CD4-positive, alpha-beta memory T cell (primary cell): ENCODE measurements around the gene CCDC192. TPM values are rescaled to one million over a fixed set of nuclear protein-coding genes. Genes with fewer than 3 reads are reported as not detected.

ENCODE experiments used
- CTCF ChIA-PET: fragments of 350-600 bp; sonication (Branson Sonifier 250); formaldehyde crosslinking; loops from one replicate; lab custom pipeline; 2021; ENCODE audit warnings: inconsistent platforms; ENCODE audit not compliant: partially characterized antibody; lab: Charles Lee
- POLR2A ChIA-PET: fragments of 350-600 bp; sonication (Branson Sonifier 250); formaldehyde crosslinking; loops from one replicate; lab custom pipeline; 2021; ENCODE audit not compliant: partially characterized antibody; lab: Charles Lee
- DNase-seq, 5 donors: peaks; one replicate each; pipeline versions ENCODE4 v3.0.0 to v3.0.0-alpha.2; 2020 to 2022; ENCODE audit warnings: mixed read lengths in 1 of 5
- H3K27ac ChIP-seq: one replicate; pipeline ENCODE4 v1.7.0; 2013; ENCODE audit warnings: low read depth, low read length
- H3K27me3 ChIP-seq: 2 replicates; pipeline ENCODE4 v1.7.0; 2013; ENCODE audit warnings: mild to moderate bottlenecking, low read length, moderate library complexity; ENCODE audit not compliant: insufficient read depth
- H3K36me3 ChIP-seq: 2 replicates; pipeline ENCODE4 v1.7.0; 2013; ENCODE audit warnings: mild to moderate bottlenecking, low read length, moderate library complexity; ENCODE audit not compliant: insufficient read depth
- H3K4me1 ChIP-seq: 2 replicates; pipeline ENCODE4 v1.7.0; 2013; ENCODE audit warnings: mild to moderate bottlenecking, low read length, moderate library complexity; ENCODE audit not compliant: insufficient read depth
- H3K4me3 ChIP-seq, 2 donors: one replicate each; pipeline ENCODE4 v1.7.0; 2013; ENCODE audit warnings: low read length in 2 of 2, mild to moderate bottlenecking in 1 of 2
- H3K9me3 ChIP-seq, 2 donors: one replicate each; pipeline ENCODE4 v1.7.0; 2013; ENCODE audit warnings: low read length in 2 of 2, control low read depth in 1 of 2; ENCODE audit not compliant: control insufficient read depth in 1 of 2
- H3K27ac Mint-ChIP-seq, 7 donors: one replicate each; pipeline ENCODE4 v1.8.0; 2020 to 2021; ENCODE audit warnings: mixed read lengths in 7 of 7, mild to moderate bottlenecking in 6 of 7, inconsistent platforms in 3 of 7, moderate library complexity in 3 of 7
- H3K27me3 Mint-ChIP-seq, 2 donors: one replicate each; pipeline ENCODE4 v1.8.0; 2020 to 2021; ENCODE audit warnings: mixed read lengths in 2 of 2
- H3K36me3 Mint-ChIP-seq, 2 donors: one replicate each; pipeline ENCODE4 v1.8.0; 2020 to 2021; ENCODE audit warnings: mixed read lengths in 2 of 2, inconsistent platforms in 1 of 2, mild to moderate bottlenecking in 1 of 2
- H3K4me1 Mint-ChIP-seq, 4 donors: one replicate each; pipeline ENCODE4 v1.8.0; 2020 to 2021; ENCODE audit warnings: mixed read lengths in 4 of 4, mild to moderate bottlenecking in 1 of 4
- H3K4me3 Mint-ChIP-seq, 8 donors: one replicate each; pipeline ENCODE4 v1.8.0; 2020 to 2021; ENCODE audit warnings: mixed read lengths in 8 of 8, mild to moderate bottlenecking in 7 of 8, moderate library complexity in 6 of 8, inconsistent platforms in 3 of 8
- H3K9me3 Mint-ChIP-seq, 8 donors: one replicate each; pipeline ENCODE4 v1.8.0; 2020 to 2021; ENCODE audit warnings: mixed read lengths in 8 of 8, mild to moderate bottlenecking in 5 of 8, inconsistent platforms in 3 of 8, moderate library complexity in 1 of 8
- intact Hi-C: fragments of 100-400 bp; cut with micrococcal nuclease; formaldehyde crosslinking; loops from one replicate; pipeline ENCODE4 v1.15.1; 2023
- polyA plus RNA-seq, 2 donors: library from polyadenylated mRNA; unstranded; fragments of 300-500 nt; fragmentation: Illumina TruSeq; gene quantifications; one replicate each; pipeline ENCODE4 v1.2.3, GENCODE V29; 2021
- total RNA-seq, 2 experiments: library from RNA; stranded (reverse); gene quantifications; one replicate each; pipeline ENCODE4 v1.2.3, GENCODE V29; 2021

The CCDC192 gene
- total and polyA plus RNA-seq, 4 experiments from 2014 or later, result not detected

- no peaks in the 10 kb centered on the region for H3K9me3 Mint-ChIP-seq
Observed at GRCh38 chr5:127867022-127867783, 164.0 kb downstream of the CCDC192 start.

GRCh38 chr5:127870914-127871313, 167.7 kb downstream of the CCDC192 start:
- Mint-ChIP-seq H3K27ac (no peak overlapping the region), H3K4me1 (no peaks in the 10 kb centered on the region), H3K36me3 (no peaks in the 10 kb centered on the region), H3K9me3 (no peaks in the 10 kb centered on the region), H3K27me3 (peaks cover 2 to 5% of the 10 kb centered on the region in 2 donors), H3K4me3 (no peak overlapping the region)
- DNase-seq, result no peak
- Histone ChIP-seq H3K27ac (no peak overlapping the region), H3K9me3 (no peaks in the 10 kb centered on the region), H3K36me3 (no peaks in the 10 kb centered on the region), H3K4me3 (no peak overlapping the region), H3K27me3 (no peaks in the 10 kb centered on the region), H3K4me1 (no peaks in the 10 kb centered on the region)
- ChIA-PET POLR2A (no interaction called here), CTCF (no interaction called here)
- intact Hi-C loops, result no loop called here

More at GRCh38 chr5:127867022-127867783, 164.0 kb downstream of the CCDC192 start:
- no peaks in the 10 kb centered on the region for H3K9me3 ChIP-seq
- H3K36me3 ChIP-seq, result no peaks in the 10 kb centered on the region
- Mint-ChIP-seq H3K27ac (no peak overlapping the region), H3K4me1 (no peaks in the 10 kb centered on the region), H3K4me3 (no peak overlapping the region), H3K27me3 (peaks cover 2 to 5% of the 10 kb centered on the region in 2 donors), H3K36me3 (no peaks in the 10 kb centered on the region)
- H3K27ac ChIP-seq, result no peak overlapping the region
- intact Hi-C loops, result no loop called here
- no peak for DNase-seq
- ChIA-PET POLR2A (no interaction called here), CTCF (interaction anchor here (1.0 to 1.5 kb wide), 2 partner anchors 9 to 334 kb away, joined by 3 to 4 read pairs; no protein-coding TSS in a partner anchor)
- H3K4me3 ChIP-seq, result no peak overlapping the region
- no peaks in the 10 kb centered on the region for H3K4me1 ChIP-seq
- no peaks in the 10 kb centered on the region for H3K27me3 ChIP-seq

GRCh38 chr5:127871503-127872153, 168.4 kb downstream of the CCDC192 start:
- Histone ChIP-seq H3K36me3 (no peaks in the 10 kb centered on the region), H3K27ac (no peak overlapping the region), H3K4me3 (no peak overlapping the region), H3K4me1 (no peaks in the 10 kb centered on the region), H3K27me3 (no peaks in the 10 kb centered on the region), H3K9me3 (no peaks in the 10 kb centered on the region)
- ChIA-PET POLR2A (no interaction called here), CTCF (interaction anchor here (1.2 to 1.7 kb wide), 2 partner anchors 13 to 330 kb away, joined by 5 to 6 read pairs; no protein-coding TSS in a partner anchor)
- Mint-ChIP-seq H3K9me3 (no peaks in the 10 kb centered on the region), H3K4me1 (no peaks in the 10 kb centered on the region), H3K36me3 (no peaks in the 10 kb centered on the region), H3K4me3 (no peak overlapping the region), H3K27ac (no peak overlapping the region), H3K27me3 (peaks cover 2 to 5% of the 10 kb centered on the region in 2 donors)
- no peak for DNase-seq
- intact Hi-C loops, result no loop called here

GRCh38 chr5:127872494-127872893, 169.3 kb downstream of the CCDC192 start:
- intact Hi-C loops, result no loop called here

GRCh38 chr5:127875235-127876021, 172.2 kb downstream of the CCDC192 start:
- no peaks in the 10 kb centered on the region for H3K36me3 Mint-ChIP-seq
- POLR2A ChIA-PET, result interaction anchor here (1.0 to 1.3 kb wide), 2 partner anchors 47 to 207 kb away, joined by 4 to 8 read pairs; no protein-coding TSS in a partner anchor

More at GRCh38 chr5:127872494-127872893, 169.3 kb downstream of the CCDC192 start:
- DNase-seq, result no peak
- no peaks in the 10 kb centered on the region for H3K9me3 ChIP-seq
- H3K27me3 ChIP-seq, result no peaks in the 10 kb centered on the region
- ChIA-PET CTCF (interaction anchor here (1.2 to 1.7 kb wide), 2 partner anchors 12 to 329 kb away, joined by 5 to 6 read pairs; no protein-coding TSS in a partner anchor), POLR2A (no interaction called here)
- H3K27ac ChIP-seq, result no peak overlapping the region
- H3K36me3 Mint-ChIP-seq, result no peaks in the 10 kb centered on the region
- H3K4me1 ChIP-seq, result no peaks in the 10 kb centered on the region
- no peaks in the 10 kb centered on the region for H3K4me1 Mint-ChIP-seq
- H3K27ac Mint-ChIP-seq, result no peak overlapping the region
- H3K27me3 Mint-ChIP-seq, result peaks cover 0 to 4% of the 10 kb centered on the region in 2 donors
- H3K4me3 Mint-ChIP-seq, result no peak overlapping the region
- H3K4me3 ChIP-seq, result no peak overlapping the region
- no peaks in the 10 kb centered on the region for H3K9me3 Mint-ChIP-seq
- no peaks in the 10 kb centered on the region for H3K36me3 ChIP-seq

GRCh38 chr5:127876384-127876783, 173.2 kb downstream of the CCDC192 start:
- POLR2A ChIA-PET, result interaction anchor here (1.0 to 1.3 kb wide), 2 partner anchors 46 to 206 kb away, joined by 4 to 8 read pairs; no protein-coding TSS in a partner anchor
- Histone ChIP-seq H3K4me3 (no peak overlapping the region), H3K36me3 (no peaks in the 10 kb centered on the region), H3K9me3 (no peaks in the 10 kb centered on the region), H3K27ac (no peak overlapping the region), H3K4me1 (no peaks in the 10 kb centered on the region), H3K27me3 (no peaks in the 10 kb centered on the region)
- peaks cover 0 to 2% (median 0%) of the 10 kb centered on the region in 8 donors for H3K9me3 Mint-ChIP-seq
- H3K36me3 Mint-ChIP-seq, result no peaks in the 10 kb centered on the region
- no peak overlapping the region for H3K27ac Mint-ChIP-seq
- peaks cover 0 to 4% of the 10 kb centered on the region in 2 donors for H3K27me3 Mint-ChIP-seq
- DNase-seq, result no peak
- intact Hi-C loops, result no loop called here
- no peak overlapping the region for H3K4me3 Mint-ChIP-seq
- CTCF ChIA-PET, result interaction anchor here (1.2 to 3.6 kb wide), 9 partner anchors 9 to 325 kb away, joined by 3 to 17 read pairs (median 4); partner anchors contain the start of gene SLC12A2
- H3K4me1 Mint-ChIP-seq, result no peaks in the 10 kb centered on the region

More at GRCh38 chr5:127875235-127876021, 172.2 kb downstream of the CCDC192 start:
- H3K4me1 ChIP-seq, result no peaks in the 10 kb centered on the region
- Mint-ChIP-seq H3K4me3 (no peak overlapping the region), H3K27me3 (peaks cover 0 to 4% of the 10 kb centered on the region in 2 donors), H3K4me1 (no peaks in the 10 kb centered on the region), H3K9me3 (peaks cover 0 to 2% (median 0%) of the 10 kb centered on the region in 8 donors), H3K27ac (no peak overlapping the region)
- DNase-seq, result peak in 4 of 5 donors; percentile 7 to 10 (median 9)
- H3K4me3 ChIP-seq, result no peak overlapping the region
- H3K36me3 ChIP-seq, result no peaks in the 10 kb centered on the region
- CTCF ChIA-PET, result interaction anchor here (1.2 to 3.6 kb wide), 9 partner anchors 8 to 326 kb away, joined by 3 to 17 read pairs (median 4); partner anchors contain the start of gene SLC12A2
- intact Hi-C loops, result loop anchor here (2.0 kb wide), 1 partner anchor 209 kb away; no protein-coding TSS in a partner anchor
- H3K27ac ChIP-seq, result no peak overlapping the region
- H3K27me3 ChIP-seq, result no peaks in the 10 kb centered on the region
- H3K9me3 ChIP-seq, result no peaks in the 10 kb centered on the region
